Hepatocyte (in vitro differentiated cells): ENCODE measurements around the gene ARHGEF1.

Experiments used
- CTCF ChIP-seq: fragments of 200-600 bp; sonication (generic); IDR thresholded peaks from 2 replicates; pipeline ENCODE4 v1.5.1; 2016; ENCODE audit warnings: antibody characterized with exemption, mild to moderate bottlenecking; ENCODE audit not compliant: poor library complexity
- EZH2 ChIP-seq: fragments of 200-600 bp; sonication (generic); IDR thresholded peaks from 2 replicates; pipeline ENCODE4 v1.6.1; 2016; ENCODE audit warnings: antibody characterized with exemption, mild to moderate bottlenecking, borderline replicate concordance
- EZH2phosphoT487 ChIP-seq: fragments of 200-600 bp; sonication (generic); IDR thresholded peaks from one replicate; pipeline ENCODE4 v1.6.1; 2018; ENCODE audit warnings: antibody characterized with exemption, mild to moderate bottlenecking, low read depth, moderate library complexity; ENCODE audit not compliant: unreplicated experiment, severe bottlenecking

- no peak for TF ChIP-seq CTCF
- no peak for TF ChIP-seq EZH2phosphoT487
- TF ChIP-seq EZH2, result no peak
These were observed 12.5 kb upstream of the ARHGEF1 start for GRCh38 chr19:41870401-41870873.
